Measurements from ENCODE around the gene RNF2. TPM values are rescaled to one million over a fixed set of nuclear protein-coding genes. Genes with fewer than 3 reads are reported as not detected.
A peak's percentile ranks its signal among the peaks of the same experiment; 100 is the strongest.

The RNF2 gene
- total RNA-seq, 1 donor from 2014 or later: 17.1 TPM

- TF ChIP-seq CTCF (IDR thresholded peaks at IDR 0.05; ENCODE audit: insufficient read depth, low read length, poor library complexity, severe bottlenecking): no peak
- no peaks in the 10 kb centered on the region for H3K27me3 ChIP-seq (ENCODE audit: control insufficient read depth, insufficient read depth, low read length)
- DNase-seq (ENCODE audit: low read depth): no peak
- H3K36me3 ChIP-seq (ENCODE audit: control insufficient read depth, insufficient read depth, low read length): no peaks in the 10 kb centered on the region
- no peak overlapping the region for H3K4me3 ChIP-seq (ENCODE audit: low read depth, low read length)
Measured at GRCh38 chr1:185015631-185016030, 29.7 kb upstream of the RNF2 start.

GRCh38 chr1:185016880-185017279 lies 28.5 kb upstream of the RNF2 start:
- Histone ChIP-seq H3K27me3 (ENCODE audit: control insufficient read depth, insufficient read depth, low read length) (no peaks in the 10 kb centered on the region), H3K4me3 (ENCODE audit: low read depth, low read length) (no peak overlapping the region), H3K36me3 (ENCODE audit: control insufficient read depth, insufficient read depth, low read length) (no peaks in the 10 kb centered on the region)
- no peak for TF ChIP-seq CTCF (IDR thresholded peaks at IDR 0.05; ENCODE audit: insufficient read depth, low read length, poor library complexity, severe bottlenecking)
- no peak for DNase-seq (ENCODE audit: low read depth)

DNA sequence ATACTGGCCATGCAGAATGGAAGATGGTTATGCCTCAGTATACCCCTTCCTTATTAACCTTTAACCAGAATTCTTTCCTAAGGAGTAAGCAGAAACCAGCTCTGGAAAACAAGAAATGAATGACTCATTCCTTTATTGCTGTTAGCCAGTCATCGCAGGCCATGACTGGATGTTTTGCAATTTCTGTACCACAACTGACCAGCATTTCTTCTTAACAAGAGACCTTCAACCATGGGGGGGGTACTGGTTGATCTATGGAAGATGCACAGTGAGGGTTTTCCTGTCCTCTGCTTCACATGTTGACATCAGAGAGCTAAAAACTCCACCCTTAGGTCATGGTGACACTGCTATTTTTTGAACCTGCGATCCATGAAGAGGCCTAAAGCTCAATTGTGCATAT lies 28.0 kb upstream of the RNF2 start:
- H3K36me3 ChIP-seq (ENCODE audit: control insufficient read depth, insufficient read depth, low read length): no peaks in the 10 kb centered on the region
- peak; percentile 92 for DNase-seq (ENCODE audit: low read depth)
- H3K4me3 ChIP-seq (ENCODE audit: low read depth, low read length): no peak overlapping the region
- no peak for TF ChIP-seq CTCF (IDR thresholded peaks at IDR 0.05; ENCODE audit: insufficient read depth, low read length, poor library complexity, severe bottlenecking)
- H3K27me3 ChIP-seq (ENCODE audit: control insufficient read depth, insufficient read depth, low read length): no peaks in the 10 kb centered on the region

DNA sequence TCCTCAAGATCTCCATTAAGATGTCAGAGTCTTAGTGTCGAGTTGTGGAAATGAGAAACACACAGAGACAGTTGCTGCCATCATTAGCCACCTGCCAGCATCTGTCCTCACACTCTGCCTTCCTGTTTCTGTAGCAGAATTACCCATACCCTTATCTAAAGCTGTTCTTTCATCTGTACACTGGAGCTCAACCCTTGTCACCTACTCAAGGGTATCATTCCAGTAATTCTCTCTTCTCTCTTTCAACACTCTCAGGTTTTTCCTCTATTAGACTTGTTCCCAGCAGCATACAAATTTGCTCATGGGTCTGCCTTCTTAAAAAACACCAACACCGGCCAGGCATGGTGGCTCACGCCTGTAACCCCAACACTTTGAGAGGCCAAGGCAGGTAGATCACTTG lies 27.4 kb upstream of the RNF2 start:
- Histone ChIP-seq H3K27me3 (ENCODE audit: control insufficient read depth, insufficient read depth, low read length) (no peaks in the 10 kb centered on the region), H3K4me3 (ENCODE audit: low read depth, low read length) (no peak overlapping the region), H3K36me3 (ENCODE audit: control insufficient read depth, insufficient read depth, low read length) (no peaks in the 10 kb centered on the region)
- DNase-seq (ENCODE audit: low read depth): no peak
- TF ChIP-seq CTCF (IDR thresholded peaks at IDR 0.05; ENCODE audit: insufficient read depth, low read length, poor library complexity, severe bottlenecking): no peak

DNA sequence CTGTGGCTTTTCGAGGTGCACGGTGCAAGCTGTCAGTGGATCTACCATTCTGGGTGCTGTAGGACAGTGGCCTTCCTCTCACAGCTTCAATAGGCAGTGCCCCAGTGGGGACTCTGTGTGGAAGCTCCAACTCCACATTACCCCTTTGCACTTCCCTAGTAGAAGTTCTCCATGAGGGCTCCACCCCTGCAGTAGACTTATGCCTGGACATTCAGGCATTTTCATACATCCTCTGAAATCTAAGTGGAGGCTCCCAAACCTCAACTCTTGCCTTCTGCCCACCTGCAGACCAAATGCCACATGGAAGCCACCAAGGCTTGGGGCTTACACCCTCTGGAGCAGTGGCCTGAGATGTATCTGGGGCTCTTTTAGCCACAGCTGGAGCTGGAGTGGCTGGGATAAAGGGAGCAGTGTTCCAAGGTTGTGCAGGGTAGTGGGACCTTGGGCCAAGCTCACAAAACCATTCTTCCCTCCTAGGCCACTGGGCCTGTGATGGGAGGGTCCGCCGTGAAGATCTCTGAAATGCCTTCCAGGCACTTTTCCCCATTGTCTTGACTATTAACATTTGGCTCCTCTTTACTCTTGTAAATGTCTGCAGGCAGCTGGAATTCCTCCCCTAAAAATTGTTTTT lies 18.0 kb upstream of the RNF2 start:
- TF ChIP-seq CTCF (IDR thresholded peaks at IDR 0.05; ENCODE audit: insufficient read depth, low read length, poor library complexity, severe bottlenecking): no peak
- DNase-seq (ENCODE audit: low read depth): no peak
- H3K27me3 ChIP-seq (ENCODE audit: control insufficient read depth, insufficient read depth, low read length): no peaks in the 10 kb centered on the region
- H3K36me3 ChIP-seq (ENCODE audit: control insufficient read depth, insufficient read depth, low read length): no peaks in the 10 kb centered on the region
- no peak overlapping the region for H3K4me3 ChIP-seq (ENCODE audit: low read depth, low read length)

- Histone ChIP-seq H3K4me3 (ENCODE audit: low read depth, low read length) (no peak overlapping the region), H3K36me3 (ENCODE audit: control insufficient read depth, insufficient read depth, low read length) (no peaks in the 10 kb centered on the region), H3K27me3 (ENCODE audit: control insufficient read depth, insufficient read depth, low read length) (no peaks in the 10 kb centered on the region)
- TF ChIP-seq CTCF (IDR thresholded peaks at IDR 0.05; ENCODE audit: insufficient read depth, low read length, poor library complexity, severe bottlenecking): no peak
- DNase-seq (ENCODE audit: low read depth): no peak
Measured at GRCh38 chr1:185033686-185034085, 11.7 kb upstream of the RNF2 start.

All from kidney epithelial cell (primary cell).